ENCODE data around the gene GAN. TPM values are rescaled to one million over a fixed set of nuclear protein-coding genes. Genes with fewer than 3 reads are reported as not detected.

The GAN gene
- total RNA-seq, 4 donors from 2014 or later, result 12.9 to 15.7 (median 14.0) TPM

DNA sequence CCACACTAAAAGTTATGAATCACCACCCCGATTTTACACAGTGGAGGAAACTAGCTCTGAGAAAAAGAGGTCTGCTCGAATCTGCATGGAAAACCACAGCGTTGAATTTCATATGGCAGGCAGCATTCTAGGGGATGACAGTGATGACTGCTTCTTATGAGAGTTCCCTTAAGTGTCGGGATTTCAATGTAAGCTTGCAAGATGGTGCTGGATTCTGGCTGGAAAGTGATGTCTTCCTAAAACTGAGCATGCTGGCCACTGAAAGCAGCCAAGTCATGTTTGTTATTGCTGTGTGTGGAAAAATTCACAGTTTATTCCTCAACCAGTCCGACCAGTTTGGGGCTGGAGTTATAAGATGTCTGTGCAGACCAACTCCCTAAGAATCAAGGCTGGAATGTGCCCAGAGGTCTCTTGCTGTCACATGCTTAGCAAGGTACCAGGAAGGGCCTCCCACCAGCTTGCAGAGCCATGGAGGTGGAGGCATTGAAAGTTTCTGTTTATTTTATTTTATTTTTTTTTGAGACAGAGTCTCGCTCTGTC lies 37.2 kb upstream of the GAN start:
- Histone ChIP-seq H3K27me3 (peaks cover 4% of the 10 kb centered on the region), H3K9me3 (no peaks in the 10 kb centered on the region), H3K4me3 (no peak overlapping the region), H3K36me3 (no peaks in the 10 kb centered on the region), H3K27ac (no peak overlapping the region), H3K4me1 (peaks cover 0 to 8% (median 0%) of the 10 kb centered on the region in 3 donors)
- TF ChIP-seq, protein P1, sequence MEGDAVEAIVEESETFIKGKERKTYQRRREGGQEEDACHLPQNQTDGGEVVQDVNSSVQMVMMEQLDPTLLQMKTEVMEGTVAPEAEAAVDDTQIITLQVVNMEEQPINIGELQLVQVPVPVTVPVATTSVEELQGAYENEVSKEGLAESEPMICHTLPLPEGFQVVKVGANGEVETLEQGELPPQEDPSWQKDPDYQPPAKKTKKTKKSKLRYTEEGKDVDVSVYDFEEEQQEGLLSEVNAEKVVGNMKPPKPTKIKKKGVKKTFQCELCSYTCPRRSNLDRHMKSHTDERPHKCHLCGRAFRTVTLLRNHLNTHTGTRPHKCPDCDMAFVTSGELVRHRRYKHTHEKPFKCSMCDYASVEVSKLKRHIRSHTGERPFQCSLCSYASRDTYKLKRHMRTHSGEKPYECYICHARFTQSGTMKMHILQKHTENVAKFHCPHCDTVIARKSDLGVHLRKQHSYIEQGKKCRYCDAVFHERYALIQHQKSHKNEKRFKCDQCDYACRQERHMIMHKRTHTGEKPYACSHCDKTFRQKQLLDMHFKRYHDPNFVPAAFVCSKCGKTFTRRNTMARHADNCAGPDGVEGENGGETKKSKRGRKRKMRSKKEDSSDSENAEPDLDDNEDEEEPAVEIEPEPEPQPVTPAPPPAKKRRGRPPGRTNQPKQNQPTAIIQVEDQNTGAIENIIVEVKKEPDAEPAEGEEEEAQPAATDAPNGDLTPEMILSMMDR (IDR thresholded peaks at IDR 0.05), result no peak
- TF ChIP-seq POLR2A (IDR thresholded peaks at IDR 0.05) (no peak), POLR2AphosphoS5 (IDR thresholded peaks at IDR 0.05) (no peak), EP300 (IDR thresholded peaks at IDR 0.05) (no peak)
- no peak for ATAC-seq
- WGBS, 2 donors (ENCODE audit: low coverage in 1 of 2), result 65 to 90% methylated on average over 5 of the region's 6 CpGs

DNA sequence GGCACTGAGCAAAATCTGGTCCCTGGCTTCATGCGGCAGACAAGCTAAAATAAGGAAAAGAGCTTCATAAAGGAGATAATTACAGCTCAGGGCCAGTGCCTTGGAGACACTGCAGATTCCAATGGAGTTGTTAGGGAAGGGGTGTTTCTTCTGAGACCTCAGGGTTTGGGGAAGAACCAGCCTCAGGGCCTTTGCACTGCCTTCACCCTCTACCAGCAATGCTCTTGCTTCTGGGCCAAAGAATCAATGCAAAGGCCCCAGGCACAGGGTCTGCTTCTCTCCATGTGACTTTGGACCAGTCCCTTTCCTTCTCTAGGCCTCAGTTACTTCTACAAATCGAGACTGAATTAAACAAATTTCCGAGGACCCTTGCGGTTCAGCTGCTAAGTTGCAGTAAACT lies 36.2 kb upstream of the GAN start:
- no peak overlapping the region for H3K27ac ChIP-seq
- no peaks in the 10 kb centered on the region for H3K4me1 ChIP-seq
- no peak for ATAC-seq
- H3K9me3 ChIP-seq, result no peaks in the 10 kb centered on the region
- TF ChIP-seq POLR2AphosphoS5 (IDR thresholded peaks at IDR 0.05), result no peak
- TF ChIP-seq, protein P1 (IDR thresholded peaks at IDR 0.05), result no peak
- no peak for TF ChIP-seq POLR2A (IDR thresholded peaks at IDR 0.05)
- no peak for TF ChIP-seq EP300 (IDR thresholded peaks at IDR 0.05)
- H3K27me3 ChIP-seq, result peaks cover 4% of the 10 kb centered on the region
- WGBS, 2 donors (ENCODE audit: low coverage in 1 of 2), result 96 to 100% methylated on average over 3 to 4 of the region's 4 CpGs
- no peaks in the 10 kb centered on the region for H3K36me3 ChIP-seq
- H3K4me3 ChIP-seq, result no peak overlapping the region

DNA sequence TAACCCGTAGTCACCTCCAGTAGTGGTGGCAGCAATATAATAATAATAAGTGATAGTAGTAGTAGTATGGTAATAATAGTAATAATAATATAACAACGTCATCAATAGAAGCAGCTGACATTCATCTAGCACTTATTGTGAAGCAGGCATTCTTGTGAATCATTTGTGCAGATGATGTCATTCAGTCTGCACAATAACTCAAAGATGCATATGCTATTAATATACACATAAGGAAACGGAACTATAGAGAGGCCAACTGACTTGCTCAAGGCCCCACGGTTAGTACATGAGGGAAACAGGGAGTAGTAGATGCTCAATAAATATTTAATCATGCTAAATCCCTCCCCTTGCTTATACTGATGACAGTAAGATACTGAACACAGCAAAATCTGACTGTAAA lies 35.4 kb upstream of the GAN start:
- WGBS, 2 donors (ENCODE audit: low coverage in 1 of 2), result 42 to 51% methylated on average over 4 of the region's 4 CpGs
- no peaks in the 10 kb centered on the region for H3K9me3 ChIP-seq
- no peak for TF ChIP-seq POLR2AphosphoS5 (IDR thresholded peaks at IDR 0.05)
- no peak for TF ChIP-seq POLR2A (IDR thresholded peaks at IDR 0.05)
- no peak for TF ChIP-seq EP300 (IDR thresholded peaks at IDR 0.05)
- TF ChIP-seq, protein P1 (IDR thresholded peaks at IDR 0.05), result no peak
- H3K27ac ChIP-seq, result no peak overlapping the region
- no peaks in the 10 kb centered on the region for H3K36me3 ChIP-seq
- no peak overlapping the region for H3K4me3 ChIP-seq
- ATAC-seq, result no peak
- H3K27me3 ChIP-seq, result peaks cover 4% of the 10 kb centered on the region
- no peaks in the 10 kb centered on the region for H3K4me1 ChIP-seq

DNA sequence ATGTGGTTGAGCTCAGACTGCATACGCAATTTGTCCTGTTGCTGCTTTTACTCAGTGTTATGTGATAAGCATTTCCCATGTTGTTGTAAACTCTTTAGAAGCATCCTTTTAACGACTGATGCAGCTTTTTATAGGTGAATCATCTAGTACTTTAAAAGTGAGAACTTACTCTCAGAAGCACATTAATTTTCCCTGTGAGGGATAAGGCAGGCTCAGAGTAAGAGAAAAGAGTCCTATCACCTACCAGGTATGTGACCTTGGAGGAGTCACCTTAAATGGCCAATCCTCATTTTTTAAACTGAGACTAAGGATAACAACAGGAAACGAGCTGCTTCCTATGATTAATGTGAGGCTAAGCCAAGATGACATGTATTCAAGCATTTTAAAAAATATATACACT lies 34.4 kb upstream of the GAN start:
- Histone ChIP-seq H3K27me3 (peaks cover 4% of the 10 kb centered on the region), H3K9me3 (no peaks in the 10 kb centered on the region), H3K36me3 (no peaks in the 10 kb centered on the region), H3K4me3 (no peak overlapping the region), H3K4me1 (no peaks in the 10 kb centered on the region), H3K27ac (no peak overlapping the region)
- no peak for ATAC-seq
- TF ChIP-seq, protein P1 (IDR thresholded peaks at IDR 0.05), result no peak
- TF ChIP-seq POLR2AphosphoS5 (IDR thresholded peaks at IDR 0.05) (no peak), EP300 (IDR thresholded peaks at IDR 0.05) (no peak), POLR2A (IDR thresholded peaks at IDR 0.05) (no peak)
- 33 to 34% methylated on average over 3 of the region's 3 CpGs for WGBS, 2 donors (ENCODE audit: low coverage in 1 of 2)

DNA sequence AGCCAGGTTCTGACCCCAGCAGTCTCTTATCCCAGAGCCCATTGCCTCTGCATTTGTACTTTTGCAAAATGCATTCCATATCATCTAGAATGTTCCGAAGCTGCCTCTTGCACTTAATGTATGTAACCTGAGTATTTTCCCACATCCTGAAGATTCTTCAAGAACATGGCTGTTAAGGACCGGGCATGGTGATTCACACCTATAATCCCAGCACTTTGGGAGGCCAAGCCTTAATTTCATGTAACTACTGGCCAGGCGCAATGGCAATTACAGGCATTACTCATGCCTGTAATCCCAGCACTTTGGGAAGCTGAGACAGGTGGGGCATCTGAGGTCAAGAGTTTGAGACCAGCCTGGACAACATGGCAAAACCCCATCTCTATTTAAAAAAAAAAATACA lies 31.7 kb upstream of the GAN start:
- Histone ChIP-seq H3K4me1 (no peaks in the 10 kb centered on the region), H3K27ac (no peak overlapping the region), H3K36me3 (no peaks in the 10 kb centered on the region), H3K4me3 (no peak overlapping the region), H3K27me3 (no peaks in the 10 kb centered on the region), H3K9me3 (no peaks in the 10 kb centered on the region)
- TF ChIP-seq POLR2AphosphoS5 (IDR thresholded peaks at IDR 0.05), result no peak
- TF ChIP-seq, protein P1 (IDR thresholded peaks at IDR 0.05), result no peak
- TF ChIP-seq EP300 (IDR thresholded peaks at IDR 0.05), result no peak
- TF ChIP-seq POLR2A (IDR thresholded peaks at IDR 0.05), result no peak
- WGBS, 2 donors (ENCODE audit: low coverage in 1 of 2), result no CpG with 5 or more reads among the region's 3 CpGs
- ATAC-seq, result no peak

Measured in gastroesophageal sphincter (tissue), 4 donors.